SHP77 treated with DMSO at 0.1 percent for 48 hours (cell line): ENCODE data around the gene DUSP5.

ENCODE experiments used
- DNase-seq: peaks from one replicate; lab custom pipeline; 2025; lab: John Stamatoyannopoulos, UW

DUSP5 gene

DNA sequence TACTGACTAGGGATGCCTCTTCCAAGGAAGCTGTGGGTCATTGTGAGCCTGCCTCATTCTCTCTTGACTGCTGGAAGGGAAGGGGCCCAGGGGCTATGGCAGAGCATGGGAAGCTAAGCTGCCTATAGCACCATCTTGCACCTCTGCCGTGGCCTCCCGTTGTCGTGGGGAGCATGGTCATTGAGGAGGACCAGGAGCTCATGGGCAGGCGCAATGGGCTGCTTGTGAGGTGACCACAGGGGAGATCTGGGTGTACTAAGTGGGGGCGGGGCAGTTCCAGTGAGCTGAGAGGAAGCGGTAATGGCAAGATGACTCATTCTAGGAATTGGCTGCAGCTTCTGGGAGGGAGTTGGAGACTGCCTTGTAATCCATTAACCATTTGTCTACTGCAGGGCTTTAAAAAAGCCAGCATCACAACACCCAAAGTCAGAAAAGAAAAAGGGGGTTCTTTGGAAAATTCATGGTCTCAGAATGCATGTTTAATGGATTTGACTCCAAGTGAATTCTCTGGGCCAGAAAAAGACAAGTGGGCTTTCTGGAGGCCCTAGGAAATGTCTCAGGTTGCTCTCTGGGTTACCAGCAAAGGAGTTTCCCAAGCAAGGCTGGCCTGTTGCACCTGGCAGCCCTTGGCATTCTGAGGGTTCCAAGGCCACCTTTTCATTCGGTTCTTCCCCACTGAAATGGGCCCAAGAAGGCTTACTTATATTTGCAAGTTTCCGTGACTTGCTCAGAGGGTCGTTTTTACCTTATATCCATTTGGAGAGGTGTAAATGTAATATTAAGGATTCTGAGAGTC, 3.6 kb downstream of the DUSP5 start:
- DNase-seq, result no peak

DNA sequence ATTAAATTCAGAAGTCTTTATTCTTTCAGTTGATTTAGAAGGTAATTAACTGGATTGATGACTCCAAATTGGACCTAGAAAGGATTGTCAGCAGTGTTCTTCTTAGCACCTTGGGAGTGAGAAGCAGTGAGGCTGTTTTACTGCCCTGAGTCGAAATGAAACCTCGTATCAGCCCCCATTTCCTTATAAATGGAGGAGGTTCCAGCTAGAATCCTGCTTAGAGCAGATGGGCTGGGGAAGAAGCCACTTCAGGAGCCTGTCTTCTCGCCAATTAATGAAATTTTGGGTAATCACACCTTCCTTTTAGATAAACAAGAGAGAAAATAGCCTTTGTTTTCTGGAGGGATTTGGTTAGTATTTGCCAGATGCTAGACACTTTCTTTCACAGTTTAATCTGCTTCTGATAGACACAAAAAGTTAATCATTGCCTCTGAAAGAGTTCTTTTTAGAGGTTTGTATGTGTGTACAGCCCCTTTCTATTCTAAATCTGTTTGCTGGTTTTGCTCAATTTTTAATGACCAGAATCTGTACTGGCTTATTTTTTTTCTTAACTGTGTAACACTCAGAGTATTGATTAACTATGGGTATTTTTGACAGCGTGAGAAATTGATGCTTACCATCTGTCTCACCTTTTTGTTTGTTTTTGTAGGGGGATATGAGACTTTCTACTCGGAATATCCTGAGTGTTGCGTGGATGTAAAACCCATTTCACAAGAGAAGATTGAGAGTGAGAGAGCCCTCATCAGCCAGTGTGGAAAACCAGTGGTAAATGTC, 4.6 kb downstream of the DUSP5 start:
- no peak for DNase-seq

DNA sequence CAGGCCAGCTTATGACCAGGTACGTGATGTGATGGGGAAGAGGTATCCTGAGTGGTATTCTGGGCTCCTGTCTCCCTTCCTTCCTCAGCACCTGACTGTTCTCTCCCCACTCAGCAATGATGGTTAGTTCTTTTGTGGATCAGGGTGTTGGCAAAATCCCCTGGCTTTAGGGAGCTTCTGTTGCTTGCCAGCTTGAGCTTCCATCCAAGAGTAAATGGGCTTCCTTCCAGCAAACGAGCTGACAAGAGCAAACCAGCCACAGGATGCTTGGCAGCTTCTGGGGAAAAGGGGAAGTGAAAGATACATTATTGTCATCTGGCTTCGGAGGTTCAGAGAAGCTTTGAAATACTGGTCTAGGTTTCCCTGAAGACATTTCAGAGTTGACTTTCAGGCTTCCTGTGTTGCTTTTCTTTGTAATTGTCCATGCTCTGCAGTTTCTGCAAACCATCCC, 5.2 kb downstream of the DUSP5 start:
- DNase-seq, result no peak

DNA sequence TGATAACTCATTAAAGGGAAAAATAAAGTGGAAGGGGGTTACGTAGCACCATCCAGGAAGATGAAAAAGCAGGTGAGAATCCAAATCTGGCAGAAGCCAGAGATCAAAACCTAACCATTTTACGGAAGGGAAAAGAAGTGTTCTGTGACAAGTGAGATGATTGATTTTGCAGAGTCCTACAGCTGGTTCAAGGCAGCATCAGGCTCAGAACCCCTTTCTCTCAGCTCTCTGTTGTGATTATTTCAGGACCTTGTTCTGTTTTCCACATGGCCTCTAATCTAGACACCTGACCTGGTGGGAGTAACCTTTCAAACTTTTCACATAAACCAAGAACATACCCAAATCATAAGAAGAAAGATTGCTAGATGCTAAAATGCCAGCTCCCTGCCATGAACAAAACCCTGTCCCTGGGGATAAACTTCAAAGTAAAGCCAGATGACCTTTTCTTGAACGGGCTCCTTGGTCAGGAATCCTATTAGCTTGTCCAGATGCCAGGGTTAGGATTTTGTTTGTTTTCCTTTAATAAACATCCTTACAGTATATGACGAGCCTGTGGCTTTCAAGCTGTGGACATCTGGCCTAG, 5.9 kb downstream of the DUSP5 start:
- DNase-seq, result no peak

DNA sequence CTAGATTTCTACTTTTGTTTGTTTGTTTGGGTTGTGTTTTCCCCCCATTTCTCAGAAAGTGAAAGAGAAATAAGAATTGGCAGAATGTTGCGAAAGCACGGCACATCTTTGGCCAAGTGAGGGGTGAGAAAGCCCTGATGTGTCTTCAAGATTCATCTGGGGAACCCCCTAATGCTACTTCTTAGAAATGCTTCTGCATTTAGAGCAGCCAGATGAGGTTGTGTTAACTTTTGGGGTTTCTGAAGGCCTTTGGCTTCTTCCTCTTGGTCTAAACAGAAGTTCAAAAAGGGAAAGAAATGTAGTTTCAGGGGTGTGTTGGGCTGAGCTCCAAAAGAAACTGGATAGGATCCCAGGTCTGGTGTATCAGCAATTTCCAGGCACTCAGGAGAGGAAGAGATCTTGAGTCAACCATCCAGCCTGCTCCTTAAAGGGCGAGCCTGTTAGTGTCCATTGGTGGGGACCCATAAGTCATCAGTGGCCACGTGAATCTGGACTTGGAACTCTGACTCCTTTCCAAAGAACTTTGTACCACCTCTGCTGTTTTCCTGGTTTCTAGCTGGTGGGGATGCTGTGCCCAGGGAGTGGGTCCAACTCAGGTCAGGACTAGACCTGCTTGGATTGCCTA, 6.5 kb downstream of the DUSP5 start:
- DNase-seq, result no peak

DNA sequence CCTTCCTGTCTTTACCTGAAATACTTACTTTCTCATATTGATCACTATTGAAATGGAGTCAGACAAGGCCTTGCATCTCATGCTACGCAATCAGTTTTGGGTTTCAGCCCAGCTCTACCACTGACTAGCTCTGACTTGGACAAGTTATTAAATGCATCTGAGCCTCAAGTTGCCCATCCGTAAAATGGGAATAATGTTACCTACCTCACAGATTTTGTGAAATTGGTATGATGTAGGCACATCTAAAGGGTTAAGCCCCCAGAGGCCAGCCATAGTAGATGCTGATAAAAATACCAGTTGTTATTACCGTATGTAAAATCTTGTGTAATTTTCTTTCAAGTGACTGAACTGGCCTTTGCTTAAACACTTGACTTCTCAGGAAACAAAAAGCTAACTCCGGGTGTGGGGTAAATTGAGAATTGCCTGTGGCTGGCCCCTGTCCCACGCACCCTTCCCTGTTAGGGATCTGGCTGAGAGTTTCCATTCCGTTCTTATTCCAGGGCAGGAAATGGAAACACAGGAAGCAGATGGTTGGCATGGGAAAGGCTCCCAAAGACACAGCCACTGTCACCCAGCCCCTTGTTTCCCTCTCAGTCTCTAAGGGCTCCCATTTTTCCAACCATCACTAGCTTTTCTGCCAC, 7.5 kb downstream of the DUSP5 start:
- DNase-seq, result no peak

DNA sequence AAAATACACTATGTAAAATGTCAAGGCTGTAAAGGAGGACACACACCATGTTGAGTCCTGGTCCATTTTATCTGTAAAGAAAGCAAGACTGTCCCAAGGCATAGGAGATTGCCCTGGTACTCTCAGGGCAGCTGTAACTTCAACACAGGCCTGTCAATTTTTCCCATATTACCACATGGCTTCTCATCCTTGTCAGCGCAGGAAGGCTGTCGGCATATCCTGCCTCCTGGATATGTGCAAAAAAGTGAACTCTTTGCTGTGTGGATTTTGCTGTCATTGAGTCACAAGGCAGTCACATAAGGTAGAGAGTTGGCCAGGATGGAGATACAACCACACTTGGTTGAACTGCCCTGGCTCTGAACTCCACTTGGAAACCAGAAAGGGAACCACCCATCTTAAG, 8.7 kb downstream of the DUSP5 start:
- DNase-seq, result no peak

DNA sequence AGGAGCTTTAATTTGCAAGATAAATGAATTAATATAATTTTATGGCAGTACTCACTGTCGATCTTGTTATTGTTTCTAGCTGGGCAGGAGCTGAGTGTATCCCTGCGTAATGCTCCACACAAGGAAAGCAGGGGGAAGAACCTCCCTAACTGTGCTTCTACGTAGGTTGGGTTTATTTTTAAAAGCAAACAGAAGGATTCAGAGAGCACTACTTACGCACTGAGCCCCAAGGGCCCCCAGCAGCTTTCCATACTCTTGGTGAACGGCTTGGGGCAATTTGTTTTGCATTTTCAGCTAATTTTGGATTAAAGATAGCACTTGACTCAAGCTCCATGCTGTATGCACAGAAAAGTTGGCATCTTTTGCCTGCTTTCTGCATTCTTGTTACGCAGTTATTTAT, 9.6 kb downstream of the DUSP5 start:
- no peak for DNase-seq

DNA sequence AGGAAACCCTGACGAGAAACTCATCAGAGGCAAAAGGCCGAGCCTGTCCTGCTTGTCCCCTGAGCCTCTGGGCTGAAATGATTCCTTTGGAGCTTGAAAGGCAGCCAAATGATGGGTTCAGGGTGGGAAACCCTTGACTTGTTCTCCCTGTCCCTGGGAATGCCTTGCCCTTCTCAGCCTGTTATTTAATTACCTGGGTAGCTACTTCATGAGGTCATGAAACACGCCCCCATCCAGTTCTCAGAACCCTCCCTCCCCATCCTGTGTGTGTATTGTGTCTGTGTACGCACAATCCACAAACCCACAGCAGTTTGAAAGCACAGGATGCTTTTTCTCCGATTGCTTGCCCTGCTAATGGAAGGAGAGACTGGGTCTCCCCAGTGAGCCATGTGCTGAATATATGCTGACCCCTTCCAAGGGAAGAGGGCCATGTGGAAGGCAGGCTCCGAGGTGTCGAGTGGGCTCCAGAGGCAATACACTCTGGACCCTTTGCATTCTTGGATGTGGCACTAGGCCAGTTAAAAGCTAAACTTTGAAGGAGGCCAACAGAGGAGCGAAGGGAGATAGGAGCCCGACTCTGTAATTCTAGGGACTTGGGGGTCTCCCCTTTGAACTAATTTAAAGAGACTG, 10.6 kb downstream of the DUSP5 start:
- DNase-seq, result no peak

DNA sequence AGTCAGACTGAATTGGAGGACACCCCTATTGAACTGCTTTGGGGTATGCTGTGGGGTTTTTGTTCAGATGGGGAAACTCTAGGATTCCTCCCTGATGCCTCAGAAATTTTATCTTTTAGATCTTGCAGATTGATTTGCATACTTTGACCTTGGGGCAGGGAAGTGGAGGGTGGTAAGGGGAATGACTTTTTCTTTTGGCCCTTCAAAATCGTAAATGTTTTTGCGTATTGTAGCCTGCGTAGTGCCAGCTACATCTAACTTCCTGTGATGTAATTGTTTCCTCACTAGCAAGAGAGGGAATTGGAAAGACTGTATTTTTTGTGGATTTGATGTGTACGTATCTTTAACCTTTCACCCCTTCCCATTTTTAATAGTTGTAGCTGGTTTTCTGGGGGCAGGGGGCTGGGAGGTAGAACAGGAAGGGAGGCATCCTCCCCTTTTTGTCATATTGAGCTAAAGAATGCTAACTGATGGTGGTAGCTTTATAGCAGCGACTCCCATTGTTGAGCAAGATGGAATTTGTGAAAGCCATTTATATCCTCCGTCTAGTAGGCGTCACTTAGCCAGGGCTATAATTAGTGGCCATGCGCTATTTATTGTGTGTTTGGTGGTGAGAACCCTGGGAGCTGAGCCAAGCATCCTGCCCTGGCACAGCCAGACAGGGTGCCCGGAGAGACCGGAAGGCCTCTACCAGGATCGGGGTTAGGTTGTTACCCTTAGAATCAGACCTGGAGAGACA, 11.3 kb downstream of the DUSP5 start:
- DNase-seq, result no peak

DNA sequence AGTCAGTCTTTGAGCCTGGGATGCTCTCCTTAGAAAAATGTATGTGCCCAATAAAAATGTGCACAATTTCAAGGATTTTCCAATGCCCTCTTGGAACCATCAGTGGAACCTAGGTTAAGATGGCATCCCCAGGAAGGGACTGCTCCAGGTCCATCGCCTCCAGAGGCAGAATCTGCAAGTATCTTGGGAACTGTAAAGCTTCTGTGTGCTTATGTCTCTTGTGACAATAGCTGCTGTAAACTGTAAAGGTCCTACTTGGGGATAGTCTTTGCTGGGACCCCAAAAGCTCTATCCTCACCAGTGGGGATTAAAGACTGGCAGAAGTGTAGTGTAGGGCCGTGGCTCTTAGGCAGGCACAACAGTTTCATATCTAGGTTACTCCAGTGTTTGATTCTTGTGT, 11.9 kb downstream of the DUSP5 start:
- no peak for DNase-seq

DNA sequence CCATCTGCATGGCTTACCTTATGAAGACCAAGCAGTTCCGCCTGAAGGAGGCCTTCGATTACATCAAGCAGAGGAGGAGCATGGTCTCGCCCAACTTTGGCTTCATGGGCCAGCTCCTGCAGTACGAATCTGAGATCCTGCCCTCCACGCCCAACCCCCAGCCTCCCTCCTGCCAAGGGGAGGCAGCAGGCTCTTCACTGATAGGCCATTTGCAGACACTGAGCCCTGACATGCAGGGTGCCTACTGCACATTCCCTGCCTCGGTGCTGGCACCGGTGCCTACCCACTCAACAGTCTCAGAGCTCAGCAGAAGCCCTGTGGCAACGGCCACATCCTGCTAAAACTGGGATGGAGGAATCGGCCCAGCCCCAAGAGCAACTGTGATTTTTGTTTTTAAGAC, 12.4 kb downstream of the DUSP5 start:
- DNase-seq, result no peak

DNA sequence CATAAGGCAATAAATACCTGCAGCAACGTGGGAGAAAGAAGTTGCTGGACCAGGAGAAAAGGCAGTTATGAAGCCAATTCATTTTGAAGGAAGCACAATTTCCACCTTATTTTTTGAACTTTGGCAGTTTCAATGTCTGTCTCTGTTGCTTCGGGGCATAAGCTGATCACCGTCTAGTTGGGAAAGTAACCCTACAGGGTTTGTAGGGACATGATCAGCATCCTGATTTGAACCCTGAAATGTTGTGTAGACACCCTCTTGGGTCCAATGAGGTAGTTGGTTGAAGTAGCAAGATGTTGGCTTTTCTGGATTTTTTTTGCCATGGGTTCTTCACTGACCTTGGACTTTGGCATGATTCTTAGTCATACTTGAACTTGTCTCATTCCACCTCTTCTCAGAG, 13.0 kb downstream of the DUSP5 start:
- DNase-seq, result no peak

DNA sequence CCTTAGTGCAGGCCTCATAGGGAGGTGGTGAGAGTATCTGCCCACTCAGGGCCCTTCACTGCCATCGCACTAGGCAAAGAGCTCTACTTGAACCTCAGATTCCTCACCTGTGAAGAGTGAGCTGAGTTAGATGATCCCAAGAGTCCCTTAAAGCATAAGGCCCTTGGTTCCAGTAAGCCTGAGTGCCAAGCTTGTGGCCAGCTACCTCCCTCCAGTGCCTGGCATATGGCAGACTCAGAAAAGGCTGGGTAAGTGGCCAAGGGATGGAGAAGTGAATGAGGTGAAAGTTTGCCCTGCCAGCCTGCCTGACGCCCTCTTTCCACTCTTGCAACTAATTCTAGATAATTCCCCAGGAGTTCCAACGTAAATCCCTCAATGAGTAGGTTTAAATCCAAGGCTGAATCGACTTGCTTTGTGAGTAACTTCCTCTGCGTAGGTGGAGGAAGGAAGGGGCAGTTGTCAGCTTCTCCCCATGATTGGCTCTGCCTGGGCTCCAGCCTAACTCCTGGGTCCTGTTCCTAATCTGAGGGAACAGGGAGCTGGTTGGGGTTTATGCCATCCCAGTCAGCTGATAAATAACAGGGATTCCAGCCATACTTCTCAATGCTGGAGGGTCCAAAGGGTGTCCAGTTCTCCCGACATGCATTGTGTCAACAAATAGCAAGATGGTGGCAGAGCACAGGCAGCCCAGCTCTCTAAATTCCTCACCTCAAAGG, 14.2 kb downstream of the DUSP5 start:
- no peak for DNase-seq

DNA sequence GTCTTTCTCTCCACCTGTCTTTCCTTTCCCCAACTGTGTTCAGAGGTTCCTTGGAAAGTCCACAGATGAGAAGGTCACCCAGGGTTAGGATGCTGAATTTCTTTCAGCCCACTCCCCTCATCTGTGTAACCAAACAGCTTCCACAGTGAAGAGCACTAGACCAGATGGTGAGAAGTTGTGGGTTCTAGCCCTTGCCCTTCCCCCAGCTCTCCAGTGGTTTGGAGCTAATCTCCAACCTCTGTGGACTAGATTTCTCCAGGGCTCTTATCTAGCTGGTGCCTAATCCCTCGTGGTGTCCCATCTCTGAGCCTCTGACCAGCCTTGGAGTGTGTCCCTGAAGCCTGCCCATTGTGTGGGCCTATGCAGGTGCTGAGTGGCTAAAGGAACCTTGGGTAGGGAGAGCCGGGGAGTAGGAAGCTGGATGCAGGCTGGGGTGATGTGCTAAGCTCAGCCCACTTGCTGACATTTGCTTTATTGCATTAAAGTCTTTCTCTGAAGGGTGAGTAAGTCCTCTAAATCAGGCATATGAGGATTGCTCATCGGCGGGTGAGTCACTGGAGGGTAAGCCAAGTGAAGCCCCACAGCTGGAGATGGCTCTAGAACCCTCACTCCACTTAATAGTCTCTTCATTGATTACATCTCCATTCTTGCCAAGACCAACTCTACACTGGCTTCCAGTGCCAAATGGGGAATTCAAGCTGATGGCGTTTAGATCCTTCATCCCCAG, 14.9 kb downstream of the DUSP5 start:
- no peak for DNase-seq

DNA sequence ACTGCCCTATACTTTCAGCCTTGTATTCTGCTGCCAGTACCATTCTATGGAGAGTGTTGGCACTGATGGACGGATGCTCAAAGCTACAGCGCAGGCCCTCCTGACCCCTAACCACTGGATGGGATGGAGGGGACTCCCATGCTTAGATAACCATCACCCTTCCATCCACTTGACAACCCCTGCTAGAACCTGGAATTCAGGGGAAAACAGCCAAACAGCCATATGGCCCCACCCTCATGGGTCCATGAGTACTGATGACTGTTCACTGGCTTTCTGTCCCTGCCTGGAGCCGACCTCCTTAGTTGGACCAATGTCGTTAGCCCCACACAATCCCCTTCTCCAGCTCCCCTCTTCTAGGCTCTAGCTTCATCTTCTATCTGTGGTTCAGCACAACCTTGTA, 16.2 kb downstream of the DUSP5 start:
- DNase-seq, result no peak

DNA sequence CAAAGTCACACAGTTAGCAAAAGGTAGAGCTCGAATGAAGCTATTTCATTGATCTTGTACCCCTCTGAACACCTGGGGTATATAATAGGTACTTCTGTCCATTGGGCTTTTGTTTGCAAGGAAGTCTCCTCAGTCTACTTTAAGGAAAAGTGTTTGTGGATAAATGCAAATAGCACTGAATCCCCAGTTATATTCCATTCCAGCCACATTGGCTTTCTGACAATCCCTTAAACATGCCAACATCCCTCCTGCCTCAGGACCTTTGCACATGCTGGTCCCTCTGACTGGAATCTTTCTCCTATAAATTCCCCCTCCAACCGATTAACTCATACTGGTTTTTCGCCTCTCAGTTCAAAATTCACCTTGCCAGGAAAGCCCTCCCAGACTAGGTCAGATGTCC, 17.1 kb downstream of the DUSP5 start:
- DNase-seq, result no peak

DNA sequence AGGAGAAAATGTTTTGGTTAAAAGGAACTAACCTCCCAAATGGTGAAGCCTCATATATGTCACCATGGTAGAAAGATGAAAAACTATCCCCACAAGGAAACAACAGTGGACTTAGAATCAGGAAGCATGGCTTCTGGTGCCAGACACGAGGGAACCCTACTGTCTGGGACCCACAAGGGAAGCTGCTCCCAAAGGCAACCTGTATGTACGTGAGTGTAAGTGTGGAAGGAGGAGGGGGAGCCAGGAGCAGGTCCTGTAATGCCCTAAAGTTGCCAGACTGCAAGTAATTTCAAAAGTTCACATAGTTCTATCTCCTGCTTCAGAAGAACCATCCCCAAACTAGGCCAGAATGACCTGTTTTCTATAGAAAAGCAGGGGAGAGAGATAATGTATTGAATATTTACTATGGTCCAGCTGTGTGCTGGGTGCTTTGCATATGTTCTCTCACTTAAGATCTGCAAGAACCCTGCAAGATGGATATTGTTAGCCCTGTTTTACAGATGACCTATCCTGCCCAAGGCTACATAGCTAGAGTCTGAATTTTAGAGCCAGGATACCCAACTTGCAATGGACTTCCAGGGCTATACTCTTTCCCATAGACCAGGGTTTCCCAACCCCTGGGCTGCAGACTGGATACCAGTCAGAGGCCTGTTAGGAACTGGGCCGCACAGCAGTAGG, 19.2 kb downstream of the DUSP5 start:
- DNase-seq, result no peak

DNA sequence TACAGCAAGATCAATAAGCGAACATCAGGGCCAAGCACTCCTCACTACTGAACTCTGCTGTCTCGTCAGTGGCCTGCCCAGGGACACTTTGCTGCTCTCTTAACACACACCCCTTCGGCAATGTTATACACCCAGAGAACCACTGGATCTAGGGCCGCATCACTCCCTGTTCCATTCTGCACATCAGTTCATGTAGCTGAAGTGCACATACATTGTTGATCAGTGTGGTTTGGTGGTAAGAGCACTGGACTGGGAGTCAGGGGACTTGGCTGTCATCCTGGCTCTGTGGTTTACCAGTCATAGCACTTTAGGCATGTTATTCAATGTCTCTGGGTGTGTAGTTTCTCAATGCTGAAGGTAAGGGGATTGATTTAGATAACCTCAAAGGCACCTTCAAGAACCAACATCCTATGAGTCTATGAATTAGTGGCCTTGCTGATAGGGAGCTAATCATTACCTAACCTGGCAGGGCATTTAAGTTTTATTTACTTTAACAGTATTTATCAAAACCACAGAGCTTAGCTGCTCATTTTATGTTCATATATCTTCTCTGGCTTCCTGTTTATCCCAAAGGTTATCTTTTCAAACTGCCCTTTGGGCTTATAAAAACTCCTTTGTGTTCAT, 24.8 kb downstream of the DUSP5 start:
- no peak for DNase-seq
